OCI-LY1 (cell line): Measurements from ENCODE around the gene RASAL3.

Experiments
- EZH2 ChIP-seq: fragments of 200-600 bp; sonication (generic), shearing (Covaris generic); IDR thresholded peaks from 2 replicates; pipeline ENCODE4 v1.8.0; 2017; ENCODE audit warnings: borderline replicate concordance, mixed run types, mild to moderate bottlenecking, antibody characterized with exemption, low read length, moderate library complexity, mixed read lengths
- TF ChIP-seq, protein P1 (sequence below): fragments of 200-600 bp; sonication (generic), shearing (Covaris generic); IDR thresholded peaks from 2 replicates; pipeline ENCODE4 v1.5.1; 2017; ENCODE audit warnings: mild to moderate bottlenecking, antibody characterized with exemption, low read length, moderate library complexity, mixed read lengths

DNA sequence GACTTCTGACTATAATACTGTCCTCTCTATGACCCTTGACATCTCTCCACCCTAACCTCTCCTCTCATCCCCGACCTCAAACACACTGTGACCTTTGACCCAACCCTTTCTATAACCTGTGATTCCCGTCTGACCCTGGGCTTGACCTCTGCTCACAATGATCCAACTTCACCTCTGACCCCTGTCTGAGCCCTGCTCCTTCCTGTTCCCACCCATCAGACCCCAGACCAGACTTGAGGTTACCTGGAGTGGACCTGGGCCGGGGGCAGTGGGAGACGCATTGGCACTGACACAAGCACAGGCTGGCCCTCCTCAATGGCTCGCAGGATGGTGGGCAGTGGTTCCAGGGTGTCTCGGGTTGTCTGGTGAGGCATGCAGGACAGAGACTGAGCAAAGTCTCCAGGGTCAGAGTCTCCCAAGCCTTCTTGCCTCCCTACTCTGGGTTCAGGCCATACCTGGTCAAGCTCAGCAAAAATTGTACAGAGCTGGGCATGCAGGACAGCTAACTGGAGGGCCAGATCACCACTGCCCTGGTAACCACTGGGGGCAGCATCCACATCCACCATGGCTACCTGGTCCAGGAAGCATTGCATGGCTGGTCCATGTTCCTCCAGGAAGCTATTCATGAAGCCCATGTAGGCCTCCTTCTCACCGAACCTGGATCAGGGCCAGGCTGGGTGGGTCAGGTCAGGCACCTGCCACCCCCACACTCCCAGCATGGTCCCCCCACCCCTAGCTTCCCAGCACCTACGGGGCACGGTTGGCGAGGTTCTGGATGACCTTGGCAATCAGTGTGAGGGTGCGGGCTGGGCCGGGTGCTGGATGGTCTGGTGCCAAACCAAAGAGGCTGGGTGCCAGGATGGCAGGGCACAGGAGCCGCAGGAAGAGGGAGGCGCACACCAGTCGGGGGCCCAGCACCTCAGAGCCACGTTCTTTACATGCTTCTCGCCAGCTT lies 10.2 kb downstream of the RASAL3 start:
- TF ChIP-seq, protein P1, sequence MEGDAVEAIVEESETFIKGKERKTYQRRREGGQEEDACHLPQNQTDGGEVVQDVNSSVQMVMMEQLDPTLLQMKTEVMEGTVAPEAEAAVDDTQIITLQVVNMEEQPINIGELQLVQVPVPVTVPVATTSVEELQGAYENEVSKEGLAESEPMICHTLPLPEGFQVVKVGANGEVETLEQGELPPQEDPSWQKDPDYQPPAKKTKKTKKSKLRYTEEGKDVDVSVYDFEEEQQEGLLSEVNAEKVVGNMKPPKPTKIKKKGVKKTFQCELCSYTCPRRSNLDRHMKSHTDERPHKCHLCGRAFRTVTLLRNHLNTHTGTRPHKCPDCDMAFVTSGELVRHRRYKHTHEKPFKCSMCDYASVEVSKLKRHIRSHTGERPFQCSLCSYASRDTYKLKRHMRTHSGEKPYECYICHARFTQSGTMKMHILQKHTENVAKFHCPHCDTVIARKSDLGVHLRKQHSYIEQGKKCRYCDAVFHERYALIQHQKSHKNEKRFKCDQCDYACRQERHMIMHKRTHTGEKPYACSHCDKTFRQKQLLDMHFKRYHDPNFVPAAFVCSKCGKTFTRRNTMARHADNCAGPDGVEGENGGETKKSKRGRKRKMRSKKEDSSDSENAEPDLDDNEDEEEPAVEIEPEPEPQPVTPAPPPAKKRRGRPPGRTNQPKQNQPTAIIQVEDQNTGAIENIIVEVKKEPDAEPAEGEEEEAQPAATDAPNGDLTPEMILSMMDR = no peak
- no peak for TF ChIP-seq EZH2
